AG10803 (cell line): Measurements from ENCODE around the gene HP1BP3.

Experiments used
- DNase-seq: peaks from one replicate; pipeline ENCODE4 v3.0.0; 2010; ENCODE audit warnings: low read depth
- H3K4me3 ChIP-seq: 2 replicates; pipeline ENCODE4 v1.5.1; 2011; ENCODE audit warnings: mild to moderate bottlenecking, low read length, control low read depth
- CTCF ChIP-seq: conservative IDR thresholded peaks from 2 replicates; pipeline ENCODE4 v1.5.1; 2011; ENCODE audit warnings: mild to moderate bottlenecking, low read length, control low read depth, inconsistent platforms

HP1BP3 gene

GRCh38 chr1:20742671-20743070 is 44.4 kb downstream of the HP1BP3 start:
- peak; percentile 43 for DNase-seq
- TF ChIP-seq CTCF: no peak
- no peak overlapping the region for H3K4me3 ChIP-seq

- DNase-seq: no peak
- no peak overlapping the region for H3K4me3 ChIP-seq
- TF ChIP-seq CTCF: no peak
These were observed 46.3 kb downstream of the HP1BP3 start for GRCh38 chr1:20740781-20741180.

GRCh38 chr1:20739225-20739624 is 47.9 kb downstream of the HP1BP3 start:
- no peak for TF ChIP-seq CTCF
- DNase-seq: peak; percentile 86

GRCh38 chr1:20735581-20736111 is 51.5 kb downstream of the HP1BP3 start:
- H3K4me3 ChIP-seq: no peak overlapping the region
- TF ChIP-seq CTCF: no peak
- no peak for DNase-seq

More at GRCh38 chr1:20739225-20739624, 47.9 kb downstream of the HP1BP3 start:
- no peak overlapping the region for H3K4me3 ChIP-seq

GRCh38 chr1:20733360-20733975 is 53.6 kb downstream of the HP1BP3 start:
- H3K4me3 ChIP-seq: no peak overlapping the region; the same call in 1 of the 2 replicates
- TF ChIP-seq CTCF: no peak
- DNase-seq: no peak

GRCh38 chr1:20732588-20733359 is 54.3 kb downstream of the HP1BP3 start, which contains the start of gene SH2D5:
Gene SH2D5, minus strand, starts transcription at chr1:20732703. Its CDS starts 4,659 bp downstream, at chr1:20728044.
- H3K4me3 ChIP-seq: peak within 1 kb of the TSS; percentile 69
- peak; percentile 97 for DNase-seq
- peak; percentile 49 for TF ChIP-seq CTCF
